Kidney (tissue), 14 donors: ENCODE data around the gene PTOV1. TPM values are rescaled to one million over a fixed set of nuclear protein-coding genes. Genes with fewer than 3 reads are reported as not detected.
A peak's percentile ranks its signal among the peaks of the same experiment; 100 is the strongest.

Experiments
- DNase-seq, 5 donors: peaks; one replicate each; pipeline ENCODE4 v3.0.0-alpha.2; 2013 to 2020
- FAIRE-seq: peaks from 2 replicates; lab custom pipeline; 2012; peaks lifted over from hg19 to GRCh38; lab: Jason Lieb, UNC
- H3K27ac ChIP-seq, 2 donors: one replicate each; pipeline ENCODE4 v1.7.0; 2013; ENCODE audit warnings: low read depth in 2 of 2, low read length in 2 of 2, inconsistent platforms in 1 of 2
- H3K27me3 ChIP-seq: one replicate; pipeline ENCODE4 v1.7.1; 2013; ENCODE audit warnings: low read length, inconsistent platforms; ENCODE audit not compliant: control insufficient read depth, insufficient read depth
- H3K36me3 ChIP-seq, 3 donors: one replicate each; pipeline versions ENCODE4 v1.7.0 to v1.7.1; 2013; ENCODE audit warnings: low read length in 3 of 3, control low read depth in 1 of 3, inconsistent platforms in 1 of 3; ENCODE audit not compliant: insufficient read depth in 3 of 3, control insufficient read depth in 2 of 3
- H3K4me1 ChIP-seq, 3 donors: one replicate each; pipeline versions ENCODE4 v1.7.0 to v1.7.1; 2013; ENCODE audit warnings: low read length in 3 of 3, inconsistent platforms in 1 of 3, low read depth in 1 of 3; ENCODE audit not compliant: control insufficient read depth in 2 of 3, insufficient read depth in 2 of 3
- H3K4me3 ChIP-seq, 3 donors: one replicate each; pipeline versions ENCODE4 v1.7.0 to v1.8.1; 2013; ENCODE audit warnings: low read length in 3 of 3, control low read depth in 1 of 3, inconsistent platforms in 1 of 3
- H3K9ac ChIP-seq, 3 donors: one replicate each; pipeline versions ENCODE4 v1.7.0 to v1.7.1; 2013; ENCODE audit warnings: low read length in 3 of 3, control low read depth in 1 of 3, inconsistent platforms in 1 of 3
- H3K9me3 ChIP-seq, 3 donors: one replicate each; pipeline versions ENCODE4 v1.7.0 to v1.7.1; 2013; ENCODE audit warnings: low read length in 3 of 3, control low read depth in 1 of 3, inconsistent platforms in 1 of 3; ENCODE audit not compliant: control insufficient read depth in 2 of 3, insufficient read depth in 1 of 3
- CTCF ChIP-seq: IDR thresholded peaks from 3 replicates; pipeline ENCODE4 v1.5.1; 2012; ENCODE audit warnings: mild to moderate bottlenecking, moderate library complexity, borderline replicate concordance; ENCODE audit not compliant: insufficient read depth; ENCODE audit errors: extremely low read depth
- intact Hi-C: fragments of 100-400 bp; cut with DNase I; formaldehyde crosslinking; loops from one replicate; pipeline ENCODE4 v1.11.1; 2022
- polyA plus RNA-seq: library from polyadenylated mRNA; stranded (reverse); fragments of 350-450 nt; fragmentation: Illumina TruSeq; extraction: RNeasy Lipid Tissue Mini Kit (QIAGEN cat#74804); gene quantifications from one replicate; pipeline ENCODE4 v1.2.3, GENCODE V29; 2014; ENCODE audit warnings: low read depth, low replicate concordance; ENCODE audit not compliant: insufficient read depth
- total RNA-seq: library from RNA; stranded (reverse); fragmentation: NEBNext Ultra II Directional; extraction: Animal tissue kit (Norgen Biotek cat#: 25700); gene quantifications from one replicate; pipeline ENCODE4 v1.2.1, GENCODE V29; 2021
- donor health status: control.
- donor health status: control.
- donor health status: control.
- donor health status: control.
- donor health status: control.
- donor health status: DM: yes; HTN: yes; CAD: no.
- donor health status: Normal renal cell carcinoma (clear cell type).

Gene PTOV1
- total and polyA plus RNA-seq, 2 donors from 2014 or later = 118 to 235 TPM

GRCh38 chr19:49895566-49896297, 44.8 kb downstream of the PTOV1 start:
- Histone ChIP-seq H3K4me3 (no peak overlapping the region), H3K4me1 (peaks cover 0 to 6% (median 0%) of the 10 kb centered on the region in 3 donors), H3K27ac (no peak overlapping the region), H3K36me3 (no peaks in the 10 kb centered on the region), H3K9me3 (no peaks in the 10 kb centered on the region), H3K27me3 (no peaks in the 10 kb centered on the region), H3K9ac (no peak overlapping the region)
- peak in 1 of 5 donors; percentile 46 for DNase-seq
- no peak for FAIRE-seq
- intact Hi-C loops = no loop called here
- TF ChIP-seq CTCF = no peak

- no peak for FAIRE-seq
- peak within 1 kb of the TSS; percentile 78 to 88 for H3K27ac ChIP-seq
These were observed 46.1 kb downstream of the PTOV1 start, which contains the start of gene IL4I1 for GRCh38 chr19:49896863-49897621. IL4I1 (minus strand) TSS chr19:49896887; CDS start chr19:49896160, 727 bp downstream.

DNA sequence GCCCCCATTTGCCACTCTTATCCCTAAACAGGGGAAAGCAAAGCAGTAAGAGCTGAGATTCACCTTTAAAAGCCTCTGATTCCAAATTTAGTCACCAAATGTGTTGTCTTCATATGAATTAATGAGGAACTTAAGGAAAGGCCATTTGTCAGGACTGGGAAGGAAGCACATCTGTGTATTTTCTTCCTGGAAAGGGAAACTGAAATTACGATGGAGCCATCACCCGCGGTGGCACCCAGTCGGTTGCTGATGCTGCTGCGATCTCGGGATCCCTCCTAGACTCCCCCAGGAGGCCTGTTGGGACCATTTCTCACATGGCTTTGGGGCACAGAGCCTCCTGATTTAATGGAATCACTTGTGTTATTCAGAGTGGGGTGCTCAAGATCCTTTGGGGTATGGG, 53.2 kb downstream of the PTOV1 start:
- no peak for TF ChIP-seq CTCF
- Histone ChIP-seq H3K9ac (no peak overlapping the region), H3K4me1 (no peaks in the 10 kb centered on the region), H3K4me3 (no peak overlapping the region), H3K9me3 (no peaks in the 10 kb centered on the region), H3K27ac (no peak overlapping the region), H3K27me3 (no peaks in the 10 kb centered on the region), H3K36me3 (peaks cover 2 to 19% (median 4%) of the 10 kb centered on the region in 3 donors)
- intact Hi-C loops = no loop called here
- no peak for DNase-seq
- FAIRE-seq = no peak

More at GRCh38 chr19:49896863-49897621, 46.1 kb downstream of the PTOV1 start, which contains the start of gene IL4I1:
- Histone ChIP-seq H3K9me3 (no peaks in the 10 kb centered on the region), H3K4me1 (peaks cover 0 to 6% (median 0%) of the 10 kb centered on the region in 3 donors), H3K36me3 (no peaks in the 10 kb centered on the region), H3K4me3 (no peak within 1 kb of the TSS), H3K27me3 (no peaks in the 10 kb centered on the region), H3K9ac (peak within 1 kb of the TSS in 1 of 3 donors; percentile 23)
- TF ChIP-seq CTCF = no peak
- intact Hi-C loops = no loop called here
- peak in 4 of 5 donors; percentile 46 to 63 (median 56) for DNase-seq
